Measurements from ENCODE around the gene CACNA1C.

DNA sequence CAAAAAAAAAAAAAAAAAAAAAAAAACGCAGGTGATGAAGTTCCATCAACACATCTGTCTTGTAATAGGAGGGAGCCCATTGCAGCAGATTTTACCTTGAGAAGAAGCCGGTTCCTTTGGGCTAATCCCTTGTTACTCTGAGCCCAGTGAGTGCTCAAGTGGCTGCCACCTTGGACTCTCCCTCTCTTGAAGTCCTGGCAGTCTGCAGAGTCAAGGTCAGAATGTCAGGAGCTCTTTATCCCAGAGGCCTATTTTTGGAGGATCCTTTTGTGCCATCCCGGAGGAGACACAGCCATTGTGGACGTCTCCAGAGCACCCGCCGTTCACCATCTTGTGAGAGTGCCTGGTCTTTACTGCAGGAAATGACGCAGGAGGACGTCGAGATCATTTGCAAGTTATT, 397.8 kb downstream of the CACNA1C start:
- TF ChIP-seq, protein P1, sequence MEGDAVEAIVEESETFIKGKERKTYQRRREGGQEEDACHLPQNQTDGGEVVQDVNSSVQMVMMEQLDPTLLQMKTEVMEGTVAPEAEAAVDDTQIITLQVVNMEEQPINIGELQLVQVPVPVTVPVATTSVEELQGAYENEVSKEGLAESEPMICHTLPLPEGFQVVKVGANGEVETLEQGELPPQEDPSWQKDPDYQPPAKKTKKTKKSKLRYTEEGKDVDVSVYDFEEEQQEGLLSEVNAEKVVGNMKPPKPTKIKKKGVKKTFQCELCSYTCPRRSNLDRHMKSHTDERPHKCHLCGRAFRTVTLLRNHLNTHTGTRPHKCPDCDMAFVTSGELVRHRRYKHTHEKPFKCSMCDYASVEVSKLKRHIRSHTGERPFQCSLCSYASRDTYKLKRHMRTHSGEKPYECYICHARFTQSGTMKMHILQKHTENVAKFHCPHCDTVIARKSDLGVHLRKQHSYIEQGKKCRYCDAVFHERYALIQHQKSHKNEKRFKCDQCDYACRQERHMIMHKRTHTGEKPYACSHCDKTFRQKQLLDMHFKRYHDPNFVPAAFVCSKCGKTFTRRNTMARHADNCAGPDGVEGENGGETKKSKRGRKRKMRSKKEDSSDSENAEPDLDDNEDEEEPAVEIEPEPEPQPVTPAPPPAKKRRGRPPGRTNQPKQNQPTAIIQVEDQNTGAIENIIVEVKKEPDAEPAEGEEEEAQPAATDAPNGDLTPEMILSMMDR (conservative IDR thresholded peaks at IDR 0.05; ENCODE audit: low read depth, low read length) = no peak
- no peak for TF ChIP-seq MAFK (IDR thresholded peaks at IDR 0.05; ENCODE audit: low read depth, low read length)
- TF ChIP-seq, protein P2, sequence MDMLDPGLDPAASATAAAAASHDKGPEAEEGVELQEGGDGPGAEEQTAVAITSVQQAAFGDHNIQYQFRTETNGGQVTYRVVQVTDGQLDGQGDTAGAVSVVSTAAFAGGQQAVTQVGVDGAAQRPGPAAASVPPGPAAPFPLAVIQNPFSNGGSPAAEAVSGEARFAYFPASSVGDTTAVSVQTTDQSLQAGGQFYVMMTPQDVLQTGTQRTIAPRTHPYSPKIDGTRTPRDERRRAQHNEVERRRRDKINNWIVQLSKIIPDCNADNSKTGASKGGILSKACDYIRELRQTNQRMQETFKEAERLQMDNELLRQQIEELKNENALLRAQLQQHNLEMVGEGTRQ (IDR thresholded peaks at IDR 0.05; ENCODE audit: low read depth, low read length) = no peak
- TF ChIP-seq FOS (IDR thresholded peaks at IDR 0.05; ENCODE audit: low read depth, low read length) = no peak
- no peak for TF ChIP-seq POLR2A (IDR thresholded peaks at IDR 0.05; ENCODE audit: low read depth, low read length)

All from IMR-90 (cell line).